ENCODE data around the gene FBRS. TPM values are rescaled to one million over a fixed set of nuclear protein-coding genes. Genes with fewer than 3 reads are reported as not detected.
A peak's percentile ranks its signal among the peaks of the same experiment; 100 is the strongest.

FBRS gene
- total RNA-seq = 25.8 and 34.4 TPM in 2 replicates

DNA sequence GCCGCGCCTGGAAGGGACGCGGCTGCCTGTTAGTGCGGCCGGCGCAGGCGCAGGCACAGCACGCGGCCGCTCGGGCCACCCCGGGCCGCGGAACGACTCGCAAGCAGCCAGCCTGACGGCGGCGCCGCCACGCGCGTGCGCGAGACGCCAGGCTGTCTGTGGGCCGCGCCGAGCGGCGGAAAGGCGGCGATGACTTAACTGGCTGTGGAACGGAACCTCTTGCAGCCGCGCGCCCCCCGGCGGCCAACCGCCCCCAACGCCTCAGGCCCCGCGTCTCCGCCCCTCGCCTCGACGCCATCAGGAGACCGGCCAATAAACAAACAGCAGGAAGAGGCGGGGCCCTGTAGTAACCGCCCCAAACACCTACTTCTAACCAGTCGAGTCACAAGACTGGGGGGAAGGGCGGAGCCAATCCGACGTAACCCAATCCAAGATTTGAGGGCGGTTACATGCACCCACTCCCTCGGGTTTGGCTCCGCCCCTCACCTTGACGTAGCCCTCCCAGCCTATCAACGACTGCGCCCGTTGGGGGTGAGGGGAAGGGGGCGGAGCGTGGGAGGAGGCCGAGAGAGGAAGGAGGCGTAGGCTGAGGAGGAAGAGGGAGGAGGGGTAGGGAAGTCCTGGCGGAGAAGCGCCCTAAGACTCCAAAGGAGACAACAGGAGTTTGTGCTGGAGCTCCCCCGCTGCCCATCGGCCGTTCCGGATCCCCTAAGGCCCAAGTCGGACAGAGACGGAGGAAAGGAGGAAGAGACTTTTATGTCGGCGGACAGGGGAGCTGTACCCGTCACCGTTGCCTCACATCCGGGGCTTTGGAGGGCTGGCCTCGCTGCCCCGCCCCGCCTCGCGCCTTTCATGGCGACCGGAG is at the start of gene FBRS:
Gene FBRS, plus strand, starts transcription at position 566 of the 865 bp plus-strand sequence. CDS start 1,088 bp downstream, outside the sequence.

DNA sequence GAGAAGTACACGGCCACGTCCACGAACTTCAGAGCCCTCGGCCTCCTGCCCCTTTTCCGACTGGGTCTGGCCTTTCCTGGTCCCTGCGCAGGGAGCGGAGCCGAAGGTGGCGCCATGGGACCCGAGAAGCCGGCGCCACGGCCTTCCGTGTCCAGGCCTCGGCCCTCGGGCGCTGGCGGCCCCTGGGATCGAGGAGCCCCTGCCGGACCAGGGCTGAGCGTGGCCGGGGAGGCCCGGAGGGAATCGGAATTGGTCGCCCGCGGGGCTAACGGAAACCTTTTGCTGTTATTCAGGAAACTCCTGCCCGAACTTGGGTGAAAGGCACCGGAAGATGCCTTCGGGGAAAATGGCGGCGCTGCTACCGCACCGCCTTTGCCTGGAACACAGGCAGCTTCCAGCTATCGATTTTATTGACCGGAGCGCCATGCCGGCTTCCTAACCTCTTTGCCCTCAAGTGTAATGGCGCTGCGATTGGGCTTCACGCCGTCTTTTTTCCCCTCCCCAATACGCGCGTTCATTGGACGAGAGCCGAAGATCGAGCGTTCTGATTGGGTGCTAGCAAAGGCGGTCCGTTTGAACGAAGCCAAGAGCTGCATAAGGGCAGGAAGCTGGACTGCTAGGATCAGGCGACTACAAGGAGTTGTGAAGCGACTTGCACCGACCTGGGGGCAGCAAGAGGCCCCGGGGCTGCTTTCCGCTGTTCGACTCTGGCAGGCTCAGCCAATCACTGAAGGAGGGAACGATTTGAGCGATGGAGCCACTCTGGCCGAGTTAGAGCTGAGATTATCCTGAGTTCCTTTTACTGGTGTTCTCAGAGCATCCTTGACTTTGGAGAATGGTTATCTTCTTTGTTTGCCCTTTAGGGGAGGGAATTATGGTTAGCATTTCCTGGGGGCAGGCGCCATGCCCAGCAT is 48.0 kb upstream of the FBRS start, which contains the start of gene ZNF689:
Gene ZNF689, minus strand, starts transcription at position 464 of the 914 bp plus-strand sequence. Its CDS starts 348 bp downstream, at position 116.

DNA sequence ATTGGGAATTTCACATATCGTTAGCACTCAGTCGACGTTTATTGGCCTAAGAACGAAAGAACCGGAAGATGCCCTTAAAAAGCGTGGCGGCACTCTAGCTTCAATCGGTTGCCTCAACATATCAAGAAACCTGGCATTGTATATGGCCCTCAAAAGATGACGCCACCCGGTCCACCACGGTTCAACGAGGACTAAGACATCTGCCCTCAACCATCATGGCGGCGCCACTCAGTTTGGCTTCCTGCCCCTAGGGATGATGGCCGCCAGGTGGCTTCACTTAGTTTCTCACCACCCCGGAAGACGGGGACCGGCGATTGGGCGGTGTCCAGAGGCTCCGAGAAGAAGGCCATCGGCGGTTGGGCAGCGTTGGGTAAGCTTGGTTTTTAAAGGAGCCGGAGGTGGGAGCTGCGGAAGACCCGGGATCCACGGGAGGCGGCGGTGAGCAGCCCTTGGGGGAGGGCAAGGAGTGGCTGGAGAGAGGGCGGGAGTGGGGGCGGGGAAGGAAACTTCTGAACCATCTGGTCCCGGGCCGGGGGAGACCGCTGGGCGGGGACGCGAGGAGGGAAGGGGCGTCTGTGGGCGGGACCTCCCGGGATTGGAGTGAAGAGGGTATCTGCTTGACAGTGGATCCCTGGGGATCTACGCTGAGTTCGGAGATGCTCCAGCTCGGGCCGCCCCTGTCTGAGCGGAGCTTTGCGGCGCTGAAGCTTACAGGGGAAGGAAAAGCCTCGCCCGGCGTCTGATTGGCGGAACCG is 7.7 kb upstream of the FBRS start, which contains the start of gene PRR14:
Gene PRR14, plus strand, starts transcription at position 592 of the 755 bp plus-strand sequence. CDS start 686 bp downstream, outside the sequence.

DNA sequence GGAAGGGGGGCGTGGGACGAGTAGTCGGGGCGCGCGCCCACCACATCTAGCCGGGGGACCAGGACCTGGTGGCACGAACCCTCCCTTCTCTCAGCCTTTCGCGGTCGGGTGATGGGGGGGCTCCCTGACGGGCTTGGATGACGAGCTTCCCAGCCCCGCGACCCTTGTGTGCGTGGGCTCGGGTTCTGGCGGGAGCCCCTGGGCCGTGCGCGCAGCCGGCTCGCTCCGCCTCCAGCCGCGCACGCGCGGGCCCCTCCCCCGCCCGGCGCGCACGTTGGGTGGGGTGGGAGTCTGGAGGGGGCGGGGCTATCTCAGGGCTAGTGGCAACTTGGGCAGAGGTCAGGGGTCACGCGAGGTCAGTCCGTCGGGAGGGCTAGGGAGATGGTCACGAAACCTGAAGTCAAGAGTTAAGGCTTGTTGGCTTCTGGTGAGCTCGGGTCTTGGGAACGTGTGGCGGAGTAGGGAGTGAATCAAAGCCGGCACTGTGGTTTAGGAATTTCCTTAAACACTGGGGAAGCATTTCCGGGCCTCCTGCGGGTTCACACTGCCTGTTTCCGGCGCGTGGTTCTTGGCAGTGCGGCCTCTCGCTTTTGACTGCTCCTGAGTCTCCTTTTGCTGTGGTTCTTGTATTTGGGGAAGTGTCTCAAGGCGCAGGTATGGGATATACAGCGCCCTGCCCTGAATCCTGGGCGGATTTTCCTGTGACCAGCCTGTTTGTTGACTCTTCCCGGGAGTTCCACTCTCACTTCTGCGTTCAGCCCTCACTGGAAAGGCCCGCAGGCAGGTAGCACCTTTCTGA is 40.8 kb downstream of the FBRS start, which contains the start of gene SRCAP:
Gene SRCAP, plus strand, starts transcription at position 356 of the 799 bp plus-strand sequence. CDS start 1,654 bp downstream, outside the sequence.

Small RNAs within 50 kb of the gene (small RNA-seq; reads per million reads assigned to genes)
- not detected for gene AC093249.1 (ENCODE audit: low replicate concordance)
- not detected for gene RNU6-1043P (ENCODE audit: low replicate concordance)
- gene RNU6-416P (ENCODE audit: low replicate concordance) = not detected
- gene SNORA30 (ENCODE audit: low replicate concordance) = 550 reads per million, percentile 99 among the genes with 10 or more reads in this experiment

Other genes with a start within 250 kb of the FBRS start
- gene DCTPP1, start 228.4 kb upstream of the FBRS start, total RNA-seq = 6.8 and 19.8 TPM in 2 replicates
- 11.3 and 24.5 TPM in 2 replicates for gene SEPHS2, start 212.6 kb upstream of the FBRS start, total RNA-seq
- not detected in 2 replicates for gene ITGAL, start 185.7 kb upstream of the FBRS start, total RNA-seq
- gene ZNF768, start 131.9 kb upstream of the FBRS start, total RNA-seq = 17.3 and 25.8 TPM in 2 replicates
- gene ZNF747, start 123.6 kb upstream of the FBRS start, total RNA-seq = 10.1 and 14.5 TPM in 2 replicates
- gene ZNF764, start 100.1 kb upstream of the FBRS start, total RNA-seq = 7.3 and 7.4 TPM in 2 replicates
- gene ZNF688, start 86.7 kb upstream of the FBRS start, total RNA-seq = 10.2 and 11.8 TPM in 2 replicates
- 10.0 and 14.7 TPM in 2 replicates for gene ZNF785, start 72.7 kb upstream of the FBRS start, total RNA-seq
- gene ZNF689, start 48.0 kb upstream of the FBRS start, total RNA-seq = 8.5 and 9.7 TPM in 2 replicates
- 7.2 and 18.9 TPM in 2 replicates for gene PRR14, start 7.5 kb upstream of the FBRS start, total RNA-seq
- gene SRCAP, start 40.7 kb downstream of the FBRS start, total RNA-seq = 16.2 and 30.4 TPM in 2 replicates
- gene PHKG2, start 90.0 kb downstream of the FBRS start, total RNA-seq = 29.1 and 30.1 TPM in 2 replicates
- gene CFAP119, start 103.6 kb downstream of the FBRS start, total RNA-seq = 2.2 and 4.9 TPM in 2 replicates
- 76.2 and 111 TPM in 2 replicates for gene RNF40, start 103.9 kb downstream of the FBRS start, total RNA-seq
- 16.4 and 18.6 TPM in 2 replicates for gene ZNF629, start 128.8 kb downstream of the FBRS start, total RNA-seq
- 14.7 and 46.8 TPM in 2 replicates for gene BCL7C, start 235.6 kb downstream of the FBRS start, total RNA-seq
- gene CTF1, start 238.2 kb downstream of the FBRS start, total RNA-seq = 2.0 and 4.4 TPM in 2 replicates

Measured in placental pericyte (primary cell).